ENCODE measurements around the gene MMP23B. TPM values are rescaled to one million over a fixed set of nuclear protein-coding genes. Genes with fewer than 3 reads are reported as not detected.
A peak's percentile ranks its signal among the peaks of the same experiment; 100 is the strongest.
"Not testable (repeated sequence)": the region's sequence is repeated elsewhere in the genome, so short reads cannot be mapped to it uniquely, and the experiment has no call there.

Gene MMP23B
- total and polyA plus RNA-seq, 4 donors: 15.5 to 120 (median 57.8) TPM

- H3K36me3 ChIP-seq (ENCODE audit: control insufficient read depth in 1 of 2, insufficient read depth in 2 of 2, low read length in 1 of 2); ATAC-seq (ENCODE audit: low FRiP score); H3K27ac ChIP-seq (ENCODE audit: low read depth in 1 of 2, low read length in 2 of 2); H3K4me3 ChIP-seq (ENCODE audit: low read length in 2 of 2); H3K27me3 ChIP-seq (ENCODE audit: control insufficient read depth in 1 of 2, insufficient read depth in 2 of 2, low read length in 1 of 2); H3K9me3 ChIP-seq (ENCODE audit: control insufficient read depth, low read length); intact Hi-C loops (cut with DNase I); H3K4me1 ChIP-seq (ENCODE audit: control insufficient read depth in 1 of 2, insufficient read depth in 2 of 2, low read length in 2 of 2): not testable (repeated sequence)
- WGBS, 2 donors: 91% methylated on average over 31 to 37 of the region's 37 CpGs
- DNase-seq: peak; percentile 44 to 71
Measured at GRCh38 chr1:1636621-1637478, 4.9 kb downstream of the MMP23B start.

DNA sequence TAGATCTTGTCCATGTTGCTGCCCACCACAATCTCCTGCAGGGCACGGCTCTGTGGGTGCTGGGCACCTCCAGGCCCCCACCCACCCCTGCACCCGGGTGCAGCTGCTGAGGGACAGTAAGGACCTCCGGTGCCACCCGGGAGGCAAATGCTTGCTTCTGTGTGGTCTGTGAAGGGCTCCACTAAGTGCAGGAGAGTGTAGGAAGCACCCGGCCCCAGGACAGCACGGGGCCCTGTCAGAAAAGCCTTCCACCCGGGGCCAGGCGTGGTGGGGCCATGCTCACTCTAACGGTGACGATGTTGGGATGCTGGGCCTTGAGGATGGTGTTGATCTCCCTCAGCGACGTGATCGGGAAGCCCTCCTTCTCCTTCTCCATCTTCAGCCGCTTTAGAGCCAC lies 5.5 kb downstream of the MMP23B start:
- H3K9me3 ChIP-seq (ENCODE audit: control insufficient read depth, low read length); H3K36me3 ChIP-seq (ENCODE audit: control insufficient read depth in 1 of 2, insufficient read depth in 2 of 2, low read length in 1 of 2); H3K27ac ChIP-seq (ENCODE audit: low read depth in 1 of 2, low read length in 2 of 2); H3K4me1 ChIP-seq (ENCODE audit: control insufficient read depth in 1 of 2, insufficient read depth in 2 of 2, low read length in 2 of 2); H3K4me3 ChIP-seq (ENCODE audit: low read length in 2 of 2); ATAC-seq (ENCODE audit: low FRiP score); intact Hi-C loops (cut with DNase I); H3K27me3 ChIP-seq (ENCODE audit: control insufficient read depth in 1 of 2, insufficient read depth in 2 of 2, low read length in 1 of 2): not testable (repeated sequence)
- WGBS, 2 donors: 84 to 85% methylated on average over 13 to 14 of the region's 14 CpGs
- peak; percentile 30 to 62 for DNase-seq

- DNase-seq: peak; percentile 1 to 49
- 89 to 91% methylated on average over 8 to 9 of the region's 13 CpGs for WGBS, 2 donors
- H3K27me3 ChIP-seq (ENCODE audit: control insufficient read depth in 1 of 2, insufficient read depth in 2 of 2, low read length in 1 of 2); H3K9me3 ChIP-seq (ENCODE audit: control insufficient read depth, low read length); intact Hi-C loops (cut with DNase I); H3K4me1 ChIP-seq (ENCODE audit: control insufficient read depth in 1 of 2, insufficient read depth in 2 of 2, low read length in 2 of 2); H3K36me3 ChIP-seq (ENCODE audit: control insufficient read depth in 1 of 2, insufficient read depth in 2 of 2, low read length in 1 of 2); ATAC-seq (ENCODE audit: low FRiP score); H3K4me3 ChIP-seq (ENCODE audit: low read length in 2 of 2); H3K27ac ChIP-seq (ENCODE audit: low read depth in 1 of 2, low read length in 2 of 2): not testable (repeated sequence)
Measured at GRCh38 chr1:1638528-1638927, 6.6 kb downstream of the MMP23B start.

DNA sequence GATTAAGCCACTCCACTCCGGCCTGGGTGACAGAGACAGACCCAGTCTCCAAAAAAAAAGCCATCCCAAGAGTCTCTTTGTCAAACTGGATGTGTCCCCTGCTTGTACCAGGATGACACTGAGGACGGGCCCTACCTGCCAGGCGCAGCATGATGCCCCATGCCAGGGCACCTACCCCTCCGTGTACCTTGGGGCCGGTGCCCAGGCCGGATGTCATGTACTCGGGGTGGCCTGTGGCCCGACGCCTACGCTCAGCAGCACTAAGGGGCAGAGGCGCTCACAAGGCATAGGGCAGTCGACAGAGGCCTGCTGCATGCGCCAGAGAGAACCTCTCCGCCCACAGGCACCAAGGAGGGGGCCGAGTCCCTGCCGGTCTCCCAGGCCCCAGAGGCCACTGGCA lies 7.4 kb downstream of the MMP23B start:
- H3K27ac ChIP-seq (ENCODE audit: low read depth in 1 of 2, low read length in 2 of 2); H3K36me3 ChIP-seq (ENCODE audit: control insufficient read depth in 1 of 2, insufficient read depth in 2 of 2, low read length in 1 of 2); H3K4me1 ChIP-seq (ENCODE audit: control insufficient read depth in 1 of 2, insufficient read depth in 2 of 2, low read length in 2 of 2); H3K9me3 ChIP-seq (ENCODE audit: control insufficient read depth, low read length); H3K27me3 ChIP-seq (ENCODE audit: control insufficient read depth in 1 of 2, insufficient read depth in 2 of 2, low read length in 1 of 2); intact Hi-C loops (cut with DNase I); ATAC-seq (ENCODE audit: low FRiP score); H3K4me3 ChIP-seq (ENCODE audit: low read length in 2 of 2): not testable (repeated sequence)
- WGBS, 2 donors: 91 to 95% methylated on average over 12 to 16 of the region's 16 CpGs
- peak; percentile 17 to 49 for DNase-seq

DNA sequence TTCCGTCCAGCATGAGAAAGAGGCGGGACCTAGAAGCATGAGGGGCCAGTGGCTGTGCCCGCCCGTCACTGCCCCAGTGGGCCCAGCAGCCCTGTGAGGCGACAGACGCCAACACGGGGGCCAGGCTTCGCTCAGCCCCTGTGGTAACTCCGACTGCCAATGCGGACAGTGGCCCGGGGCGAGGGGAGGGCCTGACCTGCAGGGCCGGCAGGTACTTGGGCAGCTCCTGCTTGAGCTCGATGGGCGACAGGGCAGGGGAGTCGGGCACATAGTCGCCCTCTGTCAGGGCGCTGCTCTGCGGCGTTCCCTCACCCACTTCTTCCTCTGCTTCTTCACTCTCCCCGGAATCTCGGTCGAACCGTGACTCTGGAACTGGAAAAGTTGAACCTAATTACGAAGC lies 8.1 kb downstream of the MMP23B start:
- peak; percentile 16 to 52 for DNase-seq
- WGBS, 2 donors: 87 to 92% methylated on average over 3 to 19 of the region's 25 CpGs
- H3K9me3 ChIP-seq (ENCODE audit: control insufficient read depth, low read length); H3K27ac ChIP-seq (ENCODE audit: low read depth in 1 of 2, low read length in 2 of 2); H3K4me3 ChIP-seq (ENCODE audit: low read length in 2 of 2); H3K36me3 ChIP-seq (ENCODE audit: control insufficient read depth in 1 of 2, insufficient read depth in 2 of 2, low read length in 1 of 2); H3K27me3 ChIP-seq (ENCODE audit: control insufficient read depth in 1 of 2, insufficient read depth in 2 of 2, low read length in 1 of 2); H3K4me1 ChIP-seq (ENCODE audit: control insufficient read depth in 1 of 2, insufficient read depth in 2 of 2, low read length in 2 of 2); ATAC-seq (ENCODE audit: low FRiP score); intact Hi-C loops (cut with DNase I): not testable (repeated sequence)

DNA sequence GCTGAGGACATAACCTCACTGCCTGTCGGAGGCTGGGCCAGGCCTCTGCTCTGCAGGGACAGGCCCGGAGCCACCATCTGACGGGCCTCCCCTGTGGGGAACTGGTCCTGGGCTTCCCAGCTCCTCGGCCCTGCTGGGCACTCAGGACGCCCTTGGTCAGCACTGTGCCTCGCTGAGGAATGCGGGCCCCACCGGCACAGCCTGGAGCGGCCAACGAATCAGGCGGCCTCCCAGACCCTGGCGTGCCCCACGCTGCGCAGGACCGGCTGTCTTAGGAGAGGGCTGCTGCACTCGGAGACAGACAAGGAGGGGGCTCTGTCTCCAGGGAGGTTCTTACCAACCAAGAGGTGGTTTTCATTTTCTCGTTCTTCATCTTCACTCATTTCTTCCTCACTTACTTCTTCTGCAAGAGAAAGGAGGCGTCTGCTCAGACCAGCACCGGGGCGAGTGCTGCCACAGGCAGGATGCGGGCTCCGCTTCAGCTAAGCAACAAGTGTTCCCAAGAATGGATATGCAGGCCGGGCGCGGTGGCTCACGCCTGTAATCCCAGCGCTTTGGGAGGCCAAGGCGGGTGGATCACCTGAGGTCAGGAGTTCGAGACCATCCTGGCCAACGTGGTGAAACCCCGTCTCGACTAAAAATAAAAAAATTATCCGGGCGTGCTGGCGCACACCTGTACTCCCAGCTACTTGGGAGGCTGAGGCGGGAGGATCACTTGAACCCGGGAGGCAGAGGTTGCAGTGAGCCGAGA lies 8.9 kb downstream of the MMP23B start:
- ATAC-seq (ENCODE audit: low FRiP score); H3K4me3 ChIP-seq (ENCODE audit: low read length in 2 of 2); H3K4me1 ChIP-seq (ENCODE audit: control insufficient read depth in 1 of 2, insufficient read depth in 2 of 2, low read length in 2 of 2); H3K9me3 ChIP-seq (ENCODE audit: control insufficient read depth, low read length); H3K27ac ChIP-seq (ENCODE audit: low read depth in 1 of 2, low read length in 2 of 2); intact Hi-C loops (cut with DNase I); H3K27me3 ChIP-seq (ENCODE audit: control insufficient read depth in 1 of 2, insufficient read depth in 2 of 2, low read length in 1 of 2); H3K36me3 ChIP-seq (ENCODE audit: control insufficient read depth in 1 of 2, insufficient read depth in 2 of 2, low read length in 1 of 2): not testable (repeated sequence)
- DNase-seq: peak in 1 of 2 donors; percentile 15
- WGBS, 2 donors: 92 to 95% methylated on average over 17 to 35 of the region's 38 CpGs

GRCh38 chr1:1646326-1646725 lies 14.4 kb downstream of the MMP23B start:
- H3K36me3 ChIP-seq (ENCODE audit: control insufficient read depth in 1 of 2, insufficient read depth in 2 of 2, low read length in 1 of 2); intact Hi-C loops (cut with DNase I); H3K27ac ChIP-seq (ENCODE audit: low read depth in 1 of 2, low read length in 2 of 2); H3K27me3 ChIP-seq (ENCODE audit: control insufficient read depth in 1 of 2, insufficient read depth in 2 of 2, low read length in 1 of 2); ATAC-seq (ENCODE audit: low FRiP score); H3K4me3 ChIP-seq (ENCODE audit: low read length in 2 of 2); H3K9me3 ChIP-seq (ENCODE audit: control insufficient read depth, low read length); H3K4me1 ChIP-seq (ENCODE audit: control insufficient read depth in 1 of 2, insufficient read depth in 2 of 2, low read length in 2 of 2); DNase-seq: not testable (repeated sequence)
- 89 to 91% methylated on average over 4 to 5 of the region's 5 CpGs for WGBS, 2 donors

DNA sequence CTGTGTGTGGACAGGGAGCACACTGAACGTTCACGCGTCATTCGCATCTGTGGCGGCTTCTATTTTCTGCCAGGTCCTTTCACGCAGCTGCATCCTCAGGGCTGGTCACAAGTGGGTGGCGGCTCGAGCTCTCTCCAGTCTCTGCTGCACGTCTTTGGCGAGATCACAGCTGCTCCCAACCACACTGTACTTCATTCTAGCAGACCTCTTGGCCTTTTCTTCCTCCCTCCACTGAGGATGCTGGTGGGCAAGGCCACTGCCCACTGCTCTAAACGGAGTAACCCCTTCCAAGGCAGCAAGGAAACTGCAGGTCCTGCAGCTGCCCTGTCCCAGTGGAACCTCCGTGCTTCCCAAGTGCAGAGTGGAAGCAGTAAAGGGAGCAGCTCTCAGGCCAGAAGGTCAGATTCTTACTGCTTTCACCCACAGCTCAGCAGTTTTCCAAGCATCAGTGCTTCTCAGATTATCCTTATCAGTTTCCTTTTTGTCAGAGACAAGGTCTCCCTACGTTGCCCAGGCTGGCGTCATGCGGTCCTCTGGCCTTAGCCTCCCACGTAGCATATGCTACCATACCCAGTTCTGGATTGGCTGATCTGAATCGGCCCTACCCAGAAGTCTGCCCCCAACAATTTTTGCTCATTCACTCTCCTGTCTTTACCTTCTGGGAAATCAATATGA lies 15.7 kb downstream of the MMP23B start:
- H3K4me1 ChIP-seq (ENCODE audit: control insufficient read depth in 1 of 2, insufficient read depth in 2 of 2, low read length in 2 of 2); intact Hi-C loops (cut with DNase I); H3K27ac ChIP-seq (ENCODE audit: low read depth in 1 of 2, low read length in 2 of 2); ATAC-seq (ENCODE audit: low FRiP score); H3K36me3 ChIP-seq (ENCODE audit: control insufficient read depth in 1 of 2, insufficient read depth in 2 of 2, low read length in 1 of 2); H3K4me3 ChIP-seq (ENCODE audit: low read length in 2 of 2); H3K9me3 ChIP-seq (ENCODE audit: control insufficient read depth, low read length); H3K27me3 ChIP-seq (ENCODE audit: control insufficient read depth in 1 of 2, insufficient read depth in 2 of 2, low read length in 1 of 2): not testable (repeated sequence)
- peak; percentile 12 to 30 for DNase-seq
- 93% methylated on average over 17 of the region's 17 CpGs for WGBS, 2 donors
